Thymus (tissue), 14 donors: ENCODE measurements around the gene IFNE. TPM values are rescaled to one million over a fixed set of nuclear protein-coding genes. Genes with fewer than 3 reads are reported as not detected.

ENCODE experiments used
- DNase-seq, 9 donors: peaks; one replicate each; pipeline ENCODE4 v3.0.0-alpha.2; 2013; ENCODE audit warnings: low spot score in 9 of 9, low read depth in 6 of 9, missing footprints in 1 of 9
- H3K27ac ChIP-seq, 2 donors: one replicate each; pipeline ENCODE4 v1.5.1; 2013; ENCODE audit warnings: control low read depth in 1 of 2, low read depth in 1 of 2, low read length in 1 of 2, mild to moderate bottlenecking in 1 of 2, moderate library complexity in 1 of 2
- H3K27me3 ChIP-seq, 2 donors: one replicate each; pipeline ENCODE4 v1.5.1; 2013; ENCODE audit warnings: low read length in 1 of 2; ENCODE audit not compliant: control insufficient read depth in 2 of 2, insufficient read depth in 1 of 2
- H3K36me3 ChIP-seq, 2 donors: one replicate each; pipeline ENCODE4 v1.5.1; 2013; ENCODE audit warnings: low read length in 1 of 2, mild to moderate bottlenecking in 1 of 2, moderate library complexity in 1 of 2; ENCODE audit not compliant: control insufficient read depth in 2 of 2, insufficient read depth in 2 of 2
- H3K4me1 ChIP-seq, 2 donors: one replicate each; pipeline ENCODE4 v1.5.1; 2013; ENCODE audit warnings: low read length in 2 of 2; ENCODE audit not compliant: control insufficient read depth in 2 of 2, insufficient read depth in 2 of 2
- H3K4me3 ChIP-seq, 2 donors: one replicate each; pipeline ENCODE4 v1.5.1; 2013; ENCODE audit warnings: low read length in 2 of 2, control low read depth in 1 of 2, mild to moderate bottlenecking in 1 of 2
- H3K9me3 ChIP-seq, 2 donors: one replicate each; pipeline ENCODE4 v1.5.1; 2013; ENCODE audit warnings: low read length in 1 of 2, mild to moderate bottlenecking in 1 of 2; ENCODE audit not compliant: control insufficient read depth in 2 of 2, insufficient read depth in 1 of 2
- WGBS: extraction: QIAGEN DNeasy Blood & Tissue Kit; methylation state at CpG from one replicate; pipeline ENCODE4 v1.1.7; 2013; 5-methylcytosine and 5-hydroxymethylcytosine counted together
- long read RNA-seq, 10 donors: transcript quantifications; one replicate each; lab custom pipeline, GENCODE V29; 2026
- polyA plus RNA-seq: library from polyadenylated mRNA; stranded (reverse); fragments of 200-250 nt; gene quantifications from one replicate; pipeline ENCODE4 v1.2.3, GENCODE V29; 2013
- total RNA-seq: library from RNA; stranded (reverse); fragments of 120-200 nt; gene quantifications from one replicate; pipeline ENCODE4 v1.2.4, GENCODE V29; 2013
- donor health status: healthy.

IFNE gene
- 0.09 TPM for total RNA-seq
- 0.41 TPM for polyA plus RNA-seq
- long read RNA-seq, donor 1 = 0 reads
- long read RNA-seq, donor 2 = 0 reads
- long read RNA-seq, donor 3 = 0 reads
- long read RNA-seq, donor 4 = 0 reads
- long read RNA-seq, donor 5, partial matches to known transcripts = 0 of 1 reads
- long read RNA-seq, donor 5, other reads (novel, unspliced or antisense) = 0 of 1 reads
- long read RNA-seq, donor 6 = 0 reads
- long read RNA-seq, donor 7 = 0 reads
- long read RNA-seq, donor 8 = 0 reads
- long read RNA-seq, donor 9 = 0 reads
- long read RNA-seq, donor 10 = 0 reads

GRCh38 chr9:21482213-21482612 is at the start of gene IFNE:
IFNE (minus strand) TSS chr9:21482313; CDS start chr9:21481694, 619 bp downstream.
- Histone ChIP-seq H3K9me3 (no peaks in the 10 kb centered on the region), H3K27me3 (no peaks in the 10 kb centered on the region), H3K36me3 (no peaks in the 10 kb centered on the region), H3K4me3 (no peak within 1 kb of the TSS), H3K27ac (no peak within 1 kb of the TSS), H3K4me1 (no peaks in the 10 kb centered on the region)
- no peak for DNase-seq
- 99% methylated on average over 2 of the region's 2 CpGs for WGBS

GRCh38 chr9:21528123-21528808 is 46.2 kb upstream of the IFNE start:
- no peak for DNase-seq
- Histone ChIP-seq H3K4me3 (no peak overlapping the region), H3K27me3 (no peaks in the 10 kb centered on the region), H3K27ac (no peak overlapping the region), H3K36me3 (no peaks in the 10 kb centered on the region), H3K4me1 (no peaks in the 10 kb centered on the region), H3K9me3 (no peaks in the 10 kb centered on the region)
- WGBS = 91% methylated on average over 9 of the region's 9 CpGs

- no peak overlapping the region for H3K27ac ChIP-seq
- H3K27me3 ChIP-seq = no peaks in the 10 kb centered on the region
- H3K4me1 ChIP-seq = no peaks in the 10 kb centered on the region
- WGBS = 49% methylated on average over 2 of the region's 2 CpGs
- H3K9me3 ChIP-seq = no peaks in the 10 kb centered on the region
- H3K36me3 ChIP-seq = no peaks in the 10 kb centered on the region
- peak in 6 of 9 donors; percentile 7 to 61 (median 24) for DNase-seq
- H3K4me3 ChIP-seq = no peak overlapping the region
Measured at GRCh38 chr9:21527579-21527978, 45.5 kb upstream of the IFNE start.

- 97% methylated on average over 5 of the region's 5 CpGs for WGBS
- Histone ChIP-seq H3K9me3 (no peaks in the 10 kb centered on the region), H3K4me3 (no peak overlapping the region), H3K4me1 (no peaks in the 10 kb centered on the region), H3K27ac (no peak overlapping the region), H3K36me3 (no peaks in the 10 kb centered on the region), H3K27me3 (no peaks in the 10 kb centered on the region)
- DNase-seq = no peak
Measured at GRCh38 chr9:21525174-21525573, 43.1 kb upstream of the IFNE start.

GRCh38 chr9:21524099-21524830 is 42.2 kb upstream of the IFNE start:
- Histone ChIP-seq H3K4me3 (no peak overlapping the region), H3K27me3 (no peaks in the 10 kb centered on the region), H3K9me3 (no peaks in the 10 kb centered on the region), H3K36me3 (no peaks in the 10 kb centered on the region), H3K4me1 (no peaks in the 10 kb centered on the region), H3K27ac (no peak overlapping the region)
- no peak for DNase-seq
- 95% methylated on average over 2 of the region's 2 CpGs for WGBS

GRCh38 chr9:21523021-21524014 is 41.2 kb upstream of the IFNE start:
- H3K4me1 ChIP-seq = no peaks in the 10 kb centered on the region
- no peak for DNase-seq
- H3K4me3 ChIP-seq = no peak overlapping the region
- no peaks in the 10 kb centered on the region for H3K27me3 ChIP-seq
- no peaks in the 10 kb centered on the region for H3K9me3 ChIP-seq
- no peaks in the 10 kb centered on the region for H3K36me3 ChIP-seq
- WGBS = 94% methylated on average over 2 of the region's 2 CpGs
- no peak overlapping the region for H3K27ac ChIP-seq

- WGBS = 97% methylated on average over 4 of the region's 4 CpGs
- H3K4me3 ChIP-seq = no peak overlapping the region
- no peaks in the 10 kb centered on the region for H3K27me3 ChIP-seq
- DNase-seq = no peak
- H3K9me3 ChIP-seq = no peaks in the 10 kb centered on the region
- H3K36me3 ChIP-seq = no peaks in the 10 kb centered on the region
- H3K4me1 ChIP-seq = no peaks in the 10 kb centered on the region
- H3K27ac ChIP-seq = no peak overlapping the region
Measured at GRCh38 chr9:21522348-21522747, 40.2 kb upstream of the IFNE start.

- DNase-seq = no peak
- H3K9me3 ChIP-seq = no peaks in the 10 kb centered on the region
- no peaks in the 10 kb centered on the region for H3K27me3 ChIP-seq
- no peaks in the 10 kb centered on the region for H3K4me1 ChIP-seq
- H3K4me3 ChIP-seq = no peak overlapping the region
- 96% methylated on average over 1 of the region's 1 CpG for WGBS
- no peaks in the 10 kb centered on the region for H3K36me3 ChIP-seq
- H3K27ac ChIP-seq = no peak overlapping the region
Measured at GRCh38 chr9:21521448-21521847, 39.3 kb upstream of the IFNE start.
